ENCODE measurements around the gene ST6GALNAC3.

ST6GALNAC3 gene

DNA sequence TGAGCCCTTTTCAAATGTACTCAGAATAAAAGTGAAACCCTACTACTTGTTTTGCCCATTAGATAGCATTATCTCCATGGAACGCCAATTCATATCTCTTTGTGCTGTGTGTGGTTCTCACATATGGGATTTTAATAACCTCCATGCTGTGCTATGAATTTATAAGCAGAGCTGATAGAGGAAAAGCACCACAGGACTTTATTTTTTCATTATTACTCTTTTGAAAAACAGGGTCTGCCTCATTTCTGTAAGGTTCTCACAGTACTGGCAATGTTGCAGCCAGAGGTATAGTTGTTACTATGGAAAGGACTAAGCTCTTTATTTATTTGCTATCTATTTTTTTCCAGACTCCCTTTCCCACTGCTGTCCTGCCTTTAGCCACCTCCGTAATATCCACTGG is 313.7 kb downstream of the ST6GALNAC3 start:
- TF ChIP-seq GATA2 (IDR thresholded peaks at IDR 0.05; ENCODE audit: low read depth, low read length) (no peak), GATA3 (IDR thresholded peaks at IDR 0.05; ENCODE audit: low read depth, low read length) (no peak)

DNA sequence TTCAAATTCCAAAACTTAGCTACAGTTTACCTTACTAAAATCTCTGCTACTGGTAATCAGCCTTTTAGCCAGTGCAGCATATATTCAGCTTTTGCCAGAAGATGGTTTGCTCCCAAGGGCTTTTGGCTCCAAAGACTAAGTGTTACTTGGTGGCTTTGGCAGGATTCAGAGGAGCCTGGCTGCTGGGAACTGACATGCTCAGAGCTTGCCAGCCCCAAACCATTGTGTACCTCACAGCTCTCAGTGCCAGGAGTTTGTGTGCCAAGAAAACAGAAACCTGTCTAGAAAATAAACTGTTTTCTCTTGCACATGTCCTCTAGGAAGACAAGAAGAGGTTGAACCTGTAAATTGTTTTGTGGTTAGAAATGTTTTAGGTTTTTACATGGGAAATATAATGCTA is 315.9 kb downstream of the ST6GALNAC3 start:
- TF ChIP-seq GATA2 (IDR thresholded peaks at IDR 0.05; ENCODE audit: low read depth, low read length), result no peak
- no peak for TF ChIP-seq GATA3 (IDR thresholded peaks at IDR 0.05; ENCODE audit: low read depth, low read length)

DNA sequence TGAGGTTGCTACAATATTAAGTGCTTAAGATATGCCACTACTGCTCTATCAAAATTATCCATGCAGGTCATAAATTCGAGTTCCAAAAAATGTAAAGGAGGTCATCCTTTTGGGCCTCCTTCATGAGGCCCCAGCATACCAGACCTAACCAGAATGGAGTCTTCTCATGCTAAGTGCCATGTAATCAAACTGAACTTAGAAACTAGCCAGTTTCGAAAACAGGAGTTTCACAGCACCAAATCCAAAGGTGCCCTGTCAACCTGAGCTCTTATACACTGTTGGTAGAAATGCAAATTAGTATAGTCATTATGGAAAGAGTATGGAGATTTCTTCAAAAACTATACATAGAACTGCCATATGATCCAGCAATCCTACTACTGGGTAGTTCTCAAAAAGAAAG is 320.5 kb downstream of the ST6GALNAC3 start:
- TF ChIP-seq GATA3 (IDR thresholded peaks at IDR 0.05; ENCODE audit: low read depth, low read length) (no peak), GATA2 (IDR thresholded peaks at IDR 0.05; ENCODE audit: low read depth, low read length) (no peak)

DNA sequence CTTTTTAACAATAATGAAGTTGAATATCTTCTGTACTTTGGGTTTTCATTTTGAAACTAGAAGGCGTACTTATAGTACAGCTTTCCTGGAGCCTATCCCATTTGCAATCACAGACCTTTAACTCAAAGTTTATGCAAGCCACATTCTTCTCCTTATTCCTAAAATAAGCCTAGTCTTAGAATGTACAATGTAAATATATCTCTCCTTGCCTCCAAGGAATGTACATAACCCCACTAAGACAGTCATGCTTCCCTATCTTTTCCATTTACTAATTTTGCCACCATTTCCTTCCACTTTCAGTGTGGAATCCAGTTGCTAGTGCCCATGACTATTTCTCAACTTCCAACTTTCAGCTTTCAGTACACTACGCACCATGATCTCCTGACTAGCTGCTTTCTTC is 327.6 kb downstream of the ST6GALNAC3 start:
- no peak for TF ChIP-seq GATA3 (IDR thresholded peaks at IDR 0.05; ENCODE audit: low read depth, low read length)
- TF ChIP-seq GATA2 (IDR thresholded peaks at IDR 0.05; ENCODE audit: low read depth, low read length), result no peak

DNA sequence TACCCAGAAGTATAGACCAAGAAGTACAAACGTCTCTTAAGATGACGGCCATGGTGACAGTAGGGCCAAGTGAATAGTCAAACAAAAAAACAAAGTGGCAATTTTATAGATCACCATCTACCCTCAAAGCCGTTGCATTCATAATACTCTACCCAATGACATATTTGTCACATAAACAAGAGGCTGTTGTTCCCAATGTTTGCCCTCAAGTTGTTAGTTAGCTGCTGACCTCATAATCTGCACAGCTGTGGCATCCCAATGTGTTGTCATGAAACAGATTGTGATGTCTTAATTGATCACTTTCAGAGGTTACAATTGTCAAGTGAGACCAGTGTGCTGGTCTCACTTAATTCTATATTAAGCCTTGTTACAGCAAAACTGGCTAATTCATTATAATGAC is 333.8 kb downstream of the ST6GALNAC3 start:
- no peak for TF ChIP-seq GATA3 (IDR thresholded peaks at IDR 0.05; ENCODE audit: low read depth, low read length)
- TF ChIP-seq GATA2 (IDR thresholded peaks at IDR 0.05; ENCODE audit: low read depth, low read length), result no peak

DNA sequence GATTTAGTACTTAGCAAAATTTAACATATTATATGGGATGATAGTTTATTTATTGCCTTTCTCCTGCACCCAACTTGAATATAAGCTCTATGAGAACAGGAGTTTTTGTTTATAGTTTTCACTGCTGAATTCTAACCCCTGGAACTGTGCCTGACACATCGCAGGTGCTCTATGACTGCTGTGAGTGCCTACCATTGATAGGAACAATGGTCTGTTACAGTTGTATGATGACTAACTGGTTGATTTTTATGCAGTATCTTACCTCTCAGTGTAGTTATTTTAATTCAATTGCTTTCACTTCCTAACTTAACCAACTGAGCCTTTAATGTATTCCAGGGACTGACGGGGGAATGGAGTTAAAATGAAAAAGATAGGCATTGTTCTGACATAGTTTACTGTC is 336.0 kb downstream of the ST6GALNAC3 start:
- TF ChIP-seq GATA3 (IDR thresholded peaks at IDR 0.05; ENCODE audit: low read depth, low read length) (no peak), GATA2 (IDR thresholded peaks at IDR 0.05; ENCODE audit: low read depth, low read length) (no peak)

DNA sequence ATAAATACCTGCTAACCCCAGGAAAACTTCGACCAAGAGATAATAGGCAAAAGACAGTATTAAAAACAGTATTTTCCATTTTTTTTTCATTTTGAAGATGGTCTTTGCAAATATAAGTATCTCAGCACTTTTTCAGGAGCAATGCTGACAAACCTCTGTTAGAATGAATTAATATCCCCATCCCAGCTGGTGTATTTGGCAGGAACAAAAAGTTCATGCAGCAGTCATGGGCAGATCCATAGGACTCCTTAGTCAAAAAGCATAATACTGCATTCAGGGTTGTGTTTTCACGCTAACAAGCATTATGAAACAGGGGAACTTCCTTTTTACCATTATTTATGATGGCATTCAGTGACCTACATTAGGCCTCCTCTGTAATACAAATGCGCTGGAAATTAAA is 344.0 kb downstream of the ST6GALNAC3 start:
- TF ChIP-seq GATA3 (IDR thresholded peaks at IDR 0.05; ENCODE audit: low read depth, low read length), result no peak
- TF ChIP-seq GATA2 (IDR thresholded peaks at IDR 0.05; ENCODE audit: low read depth, low read length), result no peak

DNA sequence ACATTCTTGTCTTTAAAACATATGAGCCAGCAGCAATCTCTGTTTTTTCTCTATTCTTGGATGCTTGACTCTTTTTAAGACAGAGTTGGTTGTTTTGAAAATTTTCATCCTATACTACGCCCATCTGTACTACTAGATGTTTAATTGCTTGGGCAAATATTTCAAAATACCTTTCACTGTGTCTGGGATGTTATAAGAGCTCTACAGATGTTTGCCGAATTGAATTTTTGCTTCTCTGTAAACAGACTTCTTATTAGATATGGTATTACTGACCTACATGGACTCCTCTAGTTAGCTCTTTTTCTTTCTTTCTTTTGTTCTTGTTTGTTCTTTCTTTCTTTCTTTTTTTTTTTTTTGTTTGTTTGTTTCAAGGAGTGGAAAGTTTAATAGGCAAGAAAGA is 345.1 kb downstream of the ST6GALNAC3 start:
- TF ChIP-seq GATA2 (IDR thresholded peaks at IDR 0.05; ENCODE audit: low read depth, low read length) (no peak), GATA3 (IDR thresholded peaks at IDR 0.05; ENCODE audit: low read depth, low read length) (no peak)

DNA sequence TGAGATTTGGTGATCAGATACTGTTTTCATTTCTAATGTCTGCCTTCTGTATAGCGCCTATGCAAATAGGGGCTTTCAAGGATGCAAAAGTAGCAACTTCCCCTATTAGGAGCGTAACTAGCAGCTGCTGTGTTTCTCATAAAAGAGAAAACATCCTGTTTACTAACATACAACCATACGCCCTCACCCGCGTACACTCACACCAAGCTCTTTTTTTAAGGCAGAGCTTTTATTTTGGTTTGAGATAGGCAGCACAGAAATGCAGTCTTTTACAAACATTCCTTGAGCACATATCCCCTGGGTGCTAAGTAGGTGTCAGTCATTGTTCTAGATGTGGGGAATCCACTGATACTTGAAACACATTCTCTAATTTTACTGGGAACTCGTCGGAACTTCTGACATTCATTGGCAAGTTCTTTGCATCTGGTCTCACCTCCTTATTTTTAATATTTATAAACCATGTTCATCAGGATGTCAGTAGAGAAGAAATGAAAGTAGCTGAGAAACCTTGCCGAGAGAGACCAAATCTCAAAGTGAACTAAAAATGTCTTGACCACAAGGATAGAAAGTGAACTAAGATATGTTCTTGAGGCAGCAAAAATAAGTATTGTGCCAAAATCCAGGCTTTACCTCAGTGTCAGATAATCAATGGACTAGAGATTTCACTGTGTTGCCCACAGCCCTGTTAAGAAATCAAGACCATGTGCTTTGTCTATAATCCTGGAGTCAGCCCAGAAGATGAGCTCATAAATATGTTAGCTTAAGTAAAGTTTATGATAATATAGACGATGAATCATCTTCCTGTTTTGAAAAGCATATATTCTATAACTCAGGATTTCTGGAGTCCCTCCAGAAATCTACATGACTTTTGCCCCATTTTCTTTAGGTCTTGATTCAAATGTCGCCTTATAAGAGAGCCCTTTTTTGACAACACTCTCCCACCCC is 350.9 kb downstream of the ST6GALNAC3 start:
- no peak for TF ChIP-seq GATA3 (IDR thresholded peaks at IDR 0.05; ENCODE audit: low read depth, low read length)
- TF ChIP-seq GATA2 (IDR thresholded peaks at IDR 0.05; ENCODE audit: low read depth, low read length), result no peak

DNA sequence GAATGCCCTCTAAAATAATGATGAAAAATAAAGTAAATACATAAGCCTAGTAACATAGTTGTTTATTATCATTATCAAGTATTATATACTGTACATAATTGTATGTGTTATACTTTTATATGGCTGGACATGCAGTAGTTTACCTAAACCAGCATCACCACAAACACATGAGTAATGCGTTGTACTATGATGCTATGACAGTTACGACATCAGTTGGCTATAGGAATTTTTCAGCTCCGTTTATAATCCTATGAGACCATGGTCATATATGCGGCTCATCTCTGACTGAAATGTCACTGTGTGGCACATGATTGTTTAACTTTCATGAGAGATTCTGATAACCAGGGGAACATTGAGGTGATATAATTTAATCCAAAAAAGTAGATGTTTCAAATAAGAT is 352.1 kb downstream of the ST6GALNAC3 start:
- no peak for TF ChIP-seq GATA3 (IDR thresholded peaks at IDR 0.05; ENCODE audit: low read depth, low read length)
- no peak for TF ChIP-seq GATA2 (IDR thresholded peaks at IDR 0.05; ENCODE audit: low read depth, low read length)

DNA sequence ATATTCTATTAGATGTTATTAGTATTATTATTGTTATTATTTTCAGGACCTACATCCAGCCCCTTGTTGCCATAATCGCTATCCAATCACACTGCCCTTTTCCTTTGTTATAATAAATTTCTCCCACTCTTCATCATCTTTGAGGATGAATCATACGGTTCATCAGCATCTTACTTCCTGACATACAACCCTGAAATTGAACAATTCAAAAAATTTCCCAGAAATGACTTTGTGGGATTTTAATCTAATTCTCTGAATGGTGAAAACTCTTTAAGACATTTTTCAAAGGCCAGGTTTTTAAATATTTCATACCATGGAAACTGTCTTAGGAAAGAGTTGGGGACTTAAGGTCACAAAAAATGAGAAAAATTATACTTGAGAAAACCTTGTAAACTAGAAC is 353.5 kb downstream of the ST6GALNAC3 start:
- TF ChIP-seq GATA3 (IDR thresholded peaks at IDR 0.05; ENCODE audit: low read depth, low read length) (no peak), GATA2 (IDR thresholded peaks at IDR 0.05; ENCODE audit: low read depth, low read length) (no peak)

DNA sequence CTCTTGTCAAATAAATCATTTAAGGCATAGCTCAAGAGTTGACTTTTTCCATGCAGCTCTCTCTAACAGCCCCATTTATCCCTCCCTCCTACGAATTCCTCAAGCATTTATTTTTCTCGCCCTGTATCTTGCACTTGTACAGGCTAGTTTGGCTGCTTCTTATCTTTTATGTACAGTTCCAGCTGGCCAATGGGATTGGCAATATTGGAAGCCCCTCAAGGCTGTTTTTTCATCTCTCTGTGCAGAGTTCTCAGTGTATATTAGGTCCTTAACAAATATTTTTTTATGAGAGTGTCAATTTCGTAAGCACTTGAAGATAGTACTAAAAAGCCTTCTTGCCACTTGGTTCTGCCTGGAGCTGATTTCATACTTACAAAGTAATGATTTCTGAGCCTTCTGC is 356.0 kb downstream of the ST6GALNAC3 start:
- no peak for TF ChIP-seq GATA2 (IDR thresholded peaks at IDR 0.05; ENCODE audit: low read depth, low read length)
- no peak for TF ChIP-seq GATA3 (IDR thresholded peaks at IDR 0.05; ENCODE audit: low read depth, low read length)

DNA sequence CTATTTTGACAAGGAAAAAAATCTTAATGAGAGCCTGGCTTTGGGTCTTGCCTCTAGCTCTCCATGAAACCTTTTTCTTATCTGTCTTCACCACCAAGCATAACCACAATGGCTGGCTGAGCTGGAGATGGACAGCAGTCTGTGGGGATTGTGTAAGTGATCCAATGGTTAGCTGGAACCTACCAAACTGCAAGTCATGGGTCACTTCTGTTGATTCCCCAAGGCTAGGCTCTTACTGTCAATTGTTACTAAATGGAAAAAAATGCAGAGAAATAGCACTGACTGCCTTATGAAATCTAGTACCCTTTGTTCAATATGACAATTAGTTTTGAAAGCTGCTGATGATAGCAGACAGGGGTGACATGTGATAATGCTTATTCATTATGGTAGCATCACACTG is 359.0 kb downstream of the ST6GALNAC3 start:
- TF ChIP-seq GATA2 (IDR thresholded peaks at IDR 0.05; ENCODE audit: low read depth, low read length), result no peak
- no peak for TF ChIP-seq GATA3 (IDR thresholded peaks at IDR 0.05; ENCODE audit: low read depth, low read length)

DNA sequence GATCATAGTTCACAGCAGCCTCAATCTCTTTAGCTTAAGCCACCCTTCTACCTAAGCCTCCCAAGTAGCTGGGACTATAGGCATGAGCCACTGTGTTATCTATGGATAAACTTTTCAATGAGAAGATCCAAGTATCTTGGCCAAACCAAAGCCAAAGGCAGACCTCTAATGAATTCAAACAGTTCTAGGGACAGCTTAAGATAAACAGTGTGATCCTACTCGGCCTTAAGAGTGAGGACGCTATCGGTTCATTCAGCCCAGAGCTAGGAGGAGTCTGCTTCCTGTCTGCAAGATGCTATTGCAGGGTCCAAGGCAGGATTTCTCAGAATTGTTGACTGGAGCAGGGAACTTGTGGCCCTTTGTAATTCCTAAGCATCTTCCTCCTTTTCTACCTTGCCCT is 368.7 kb downstream of the ST6GALNAC3 start:
- TF ChIP-seq GATA3 (IDR thresholded peaks at IDR 0.05; ENCODE audit: low read depth, low read length), result no peak
- no peak for TF ChIP-seq GATA2 (IDR thresholded peaks at IDR 0.05; ENCODE audit: low read depth, low read length)

DNA sequence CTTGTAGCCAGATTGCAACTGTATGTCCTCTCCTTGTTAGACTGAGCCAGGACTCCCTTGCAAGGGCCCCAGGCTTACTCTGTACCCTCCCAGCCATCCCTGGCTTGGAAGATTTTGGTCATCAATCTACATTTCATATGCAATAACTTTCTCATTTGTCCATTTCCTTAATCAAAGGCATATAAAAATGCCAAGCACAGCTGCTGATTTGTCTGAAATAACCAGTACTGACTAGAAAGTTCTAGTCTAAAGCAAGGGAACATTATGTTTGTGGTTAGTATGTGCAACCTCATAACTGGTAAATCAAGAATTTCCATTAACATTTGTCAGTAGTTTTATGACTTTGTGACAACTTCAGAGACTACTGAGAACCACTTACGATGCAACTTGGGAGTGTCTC is 370.2 kb downstream of the ST6GALNAC3 start:
- TF ChIP-seq GATA2 (IDR thresholded peaks at IDR 0.05; ENCODE audit: low read depth, low read length) (no peak), GATA3 (IDR thresholded peaks at IDR 0.05; ENCODE audit: low read depth, low read length) (no peak)
